GM12872 (cell line): Measurements from ENCODE around the gene FOXK1.

Experiments used
- CTCF ChIP-seq: IDR thresholded peaks from 3 replicates; pipeline ENCODE4 v1.5.1; 2011; ENCODE audit warnings: low read depth, mild to moderate bottlenecking, low read length, moderate library complexity; ENCODE audit not compliant: insufficient read depth

Gene FOXK1

GRCh38 chr7:4768597-4769569 lies 86.8 kb downstream of the FOXK1 start:
- no peak for TF ChIP-seq CTCF

- TF ChIP-seq CTCF = no peak
Measured at GRCh38 chr7:4769761-4770160, 87.7 kb downstream of the FOXK1 start.

- TF ChIP-seq CTCF = no peak
Measured at GRCh38 chr7:4770886-4771285, 88.8 kb downstream of the FOXK1 start.

GRCh38 chr7:4771737-4772136 lies 89.6 kb downstream of the FOXK1 start:
- no peak for TF ChIP-seq CTCF

- TF ChIP-seq CTCF = no peak
Measured at GRCh38 chr7:4772306-4772705, 90.2 kb downstream of the FOXK1 start.

GRCh38 chr7:4774007-4774406 lies 91.9 kb downstream of the FOXK1 start:
- no peak for TF ChIP-seq CTCF

GRCh38 chr7:4774658-4775249 lies 92.7 kb downstream of the FOXK1 start:
- no peak for TF ChIP-seq CTCF
